ENCODE results near the gene ZDHHC14.

ZDHHC14 gene

GRCh38 chr6:157534977-157535339, 154.0 kb downstream of the ZDHHC14 start:
- DNase-seq (ENCODE audit: extremely low read depth, low read depth), result no peak
- no peak for TF ChIP-seq CTCF (IDR thresholded peaks at IDR 0.05; ENCODE audit: low read depth, low read length, missing control alignments)
- no peak overlapping the region for H3K4me3 ChIP-seq (replicated peaks; ENCODE audit: low read depth, low read length)

GRCh38 chr6:157535340-157536222, 154.6 kb downstream of the ZDHHC14 start:
- no peak for DNase-seq (ENCODE audit: extremely low read depth, low read depth)
- TF ChIP-seq CTCF (IDR thresholded peaks at IDR 0.05; ENCODE audit: low read depth, low read length, missing control alignments), result no peak
- no peak overlapping the region for H3K4me3 ChIP-seq (replicated peaks; ENCODE audit: low read depth, low read length)

- DNase-seq (ENCODE audit: extremely low read depth, low read depth), result no peak
- H3K4me3 ChIP-seq (replicated peaks; ENCODE audit: low read depth, low read length), result no peak overlapping the region
- no peak for TF ChIP-seq CTCF (IDR thresholded peaks at IDR 0.05; ENCODE audit: low read depth, low read length, missing control alignments)
Measured at GRCh38 chr6:157536223-157536545, 155.2 kb downstream of the ZDHHC14 start.

GRCh38 chr6:157537556-157537955, 156.6 kb downstream of the ZDHHC14 start:
- no peak for DNase-seq (ENCODE audit: extremely low read depth, low read depth)
- no peak for TF ChIP-seq CTCF (IDR thresholded peaks at IDR 0.05; ENCODE audit: low read depth, low read length, missing control alignments)
- no peak overlapping the region for H3K4me3 ChIP-seq (replicated peaks; ENCODE audit: low read depth, low read length)

GRCh38 chr6:157538168-157538567, 157.2 kb downstream of the ZDHHC14 start:
- H3K4me3 ChIP-seq (replicated peaks; ENCODE audit: low read depth, low read length), result no peak overlapping the region
- no peak for DNase-seq (ENCODE audit: extremely low read depth, low read depth)
- TF ChIP-seq CTCF (IDR thresholded peaks at IDR 0.05; ENCODE audit: low read depth, low read length, missing control alignments), result no peak

- no peak overlapping the region for H3K4me3 ChIP-seq (replicated peaks; ENCODE audit: low read depth, low read length)
- no peak for TF ChIP-seq CTCF (IDR thresholded peaks at IDR 0.05; ENCODE audit: low read depth, low read length, missing control alignments)
- DNase-seq (ENCODE audit: extremely low read depth, low read depth), result no peak
Measured at GRCh38 chr6:157538698-157539097, 157.7 kb downstream of the ZDHHC14 start.

- H3K4me3 ChIP-seq (replicated peaks; ENCODE audit: low read depth, low read length), result no peak overlapping the region
- DNase-seq (ENCODE audit: extremely low read depth, low read depth), result no peak
- no peak for TF ChIP-seq CTCF (IDR thresholded peaks at IDR 0.05; ENCODE audit: low read depth, low read length, missing control alignments)
Measured at GRCh38 chr6:157539421-157539822, 158.4 kb downstream of the ZDHHC14 start.

Data from HFF-Myc (cell line).